Right lobe of liver (tissue), 4 donors: ENCODE data around the gene ZNF787.

Experiments used
- POLR2A ChIP-seq: fragments of 450-650 bp; IDR thresholded peaks from one replicate; pipeline ENCODE4 v1.6.1; 2017; ENCODE audit warnings: antibody characterized with exemption, mild to moderate bottlenecking
- TF ChIP-seq, protein P1 (sequence below), 4 donors: fragments of 200-600 bp in 3 of 4; fragments of 450-650 bp in 1 of 4; IDR thresholded peaks; one replicate each; pipeline versions ENCODE4 v1.5.1 to v1.8.0; 2016 to 2022; ENCODE audit warnings: antibody characterized with exemption in 4 of 4, mild to moderate bottlenecking in 2 of 4
- donor health status: DM: no; HTN: no; CAD: no.
- donor health status: DM: no; HTN: no; CAD: no.
- donor health status: DM: no; HTN: yes; CAD: no.

DNA sequence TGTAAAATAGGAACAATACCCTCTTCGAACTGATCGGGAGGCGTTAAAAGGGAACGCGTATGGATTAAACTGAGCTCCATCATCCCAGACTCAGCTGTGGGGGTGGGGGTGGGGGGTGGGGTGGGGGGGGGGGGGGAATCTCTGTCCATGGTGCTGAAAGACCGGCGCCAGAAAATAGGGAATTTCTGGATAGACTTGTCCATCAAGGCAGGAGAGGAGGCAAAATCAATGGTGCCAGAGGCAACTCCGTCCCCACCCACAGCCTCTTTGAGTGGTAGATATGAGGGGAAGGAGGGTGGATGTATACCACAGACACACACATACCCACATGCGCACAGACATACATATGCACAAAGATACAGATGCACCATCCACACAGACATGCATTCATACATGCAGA lies 37.4 kb downstream of the ZNF787 start:
- TF ChIP-seq, protein P1, sequence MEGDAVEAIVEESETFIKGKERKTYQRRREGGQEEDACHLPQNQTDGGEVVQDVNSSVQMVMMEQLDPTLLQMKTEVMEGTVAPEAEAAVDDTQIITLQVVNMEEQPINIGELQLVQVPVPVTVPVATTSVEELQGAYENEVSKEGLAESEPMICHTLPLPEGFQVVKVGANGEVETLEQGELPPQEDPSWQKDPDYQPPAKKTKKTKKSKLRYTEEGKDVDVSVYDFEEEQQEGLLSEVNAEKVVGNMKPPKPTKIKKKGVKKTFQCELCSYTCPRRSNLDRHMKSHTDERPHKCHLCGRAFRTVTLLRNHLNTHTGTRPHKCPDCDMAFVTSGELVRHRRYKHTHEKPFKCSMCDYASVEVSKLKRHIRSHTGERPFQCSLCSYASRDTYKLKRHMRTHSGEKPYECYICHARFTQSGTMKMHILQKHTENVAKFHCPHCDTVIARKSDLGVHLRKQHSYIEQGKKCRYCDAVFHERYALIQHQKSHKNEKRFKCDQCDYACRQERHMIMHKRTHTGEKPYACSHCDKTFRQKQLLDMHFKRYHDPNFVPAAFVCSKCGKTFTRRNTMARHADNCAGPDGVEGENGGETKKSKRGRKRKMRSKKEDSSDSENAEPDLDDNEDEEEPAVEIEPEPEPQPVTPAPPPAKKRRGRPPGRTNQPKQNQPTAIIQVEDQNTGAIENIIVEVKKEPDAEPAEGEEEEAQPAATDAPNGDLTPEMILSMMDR (IDR thresholded peaks at IDR 0.05) = no peak
- no peak for TF ChIP-seq POLR2A
